Stimulated activated CD4-positive, alpha-beta T cell treated with anti-CD3 and anti-CD28 coated beads, Interleukin-4, amount 100 ng/mL, for 4 hours (primary cell): ENCODE measurements around the gene PEX1.
"Not testable (repeated sequence)": the region's sequence is repeated elsewhere in the genome, so short reads cannot be mapped to it uniquely, and the experiment has no call there.

Source experiments
- DNase-seq, 2 experiments: peaks; one replicate each; pipeline ENCODE4 v3.0.0-alpha.2; 2020

PEX1 gene

DNA sequence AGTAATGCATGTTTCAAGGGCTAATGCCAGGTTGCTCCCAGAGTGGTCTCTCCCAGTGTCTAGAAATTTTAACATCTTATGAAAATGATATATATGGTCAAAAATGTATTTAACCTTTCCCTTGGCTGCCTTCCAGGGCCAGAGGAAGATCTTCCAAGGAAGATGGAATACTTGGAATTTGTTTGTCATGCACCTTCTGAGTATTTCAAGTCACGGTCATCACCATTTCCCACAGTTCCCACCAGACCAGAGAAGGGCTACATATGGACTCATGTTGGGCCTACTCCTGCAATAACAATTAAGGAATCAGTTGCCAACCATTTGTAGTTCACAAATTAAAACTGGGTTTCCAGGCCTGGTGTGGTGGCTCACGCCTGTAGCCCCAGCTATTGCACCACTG lies 72.1 kb downstream of the PEX1 start:
- no peak for DNase-seq

- no peak for DNase-seq
Observed at GRCh38 chr7:92451645-92452044, 76.7 kb downstream of the PEX1 start.

- DNase-seq: peak; percentile 36 to 50
Observed at GRCh38 chr7:92448205-92448747, 80.0 kb downstream of the PEX1 start.

GRCh38 chr7:92447345-92448204 lies 80.7 kb downstream of the PEX1 start, which contains the start of gene GATAD1:
GATAD1 (plus strand) TSS chr7:92447482; CDS start chr7:92447730, 248 bp downstream.
- peak; percentile 70 to 74 for DNase-seq

- DNase-seq: no peak
Observed at GRCh38 chr7:92446869-92447344, 81.4 kb downstream of the PEX1 start.

- DNase-seq: not testable (repeated sequence)
Observed at GRCh38 chr7:92442720-92443119, 85.6 kb downstream of the PEX1 start.

- no peak for DNase-seq
Observed at GRCh38 chr7:92437956-92438491, 90.3 kb downstream of the PEX1 start.
